HG02970 (cell line): ENCODE results near the gene POU3F1.
A peak's percentile ranks its signal among the peaks of the same experiment; 100 is the strongest.
"Not testable (repeated sequence)": the region's sequence is repeated elsewhere in the genome, so short reads cannot be mapped to it uniquely, and the experiment has no call there.

ENCODE experiments used
- ATAC-seq: cut with Tn5 transposase; IDR thresholded peaks from one replicate; pipeline ENCODE4 v1.9.1; 2021; ENCODE audit warnings: mild to moderate bottlenecking, moderate library complexity, moderate number of reproducible peaks; ENCODE audit not compliant: unreplicated experiment, low FRiP score

Gene POU3F1

GRCh38 chr1:38050397-38051078, 3.9 kb upstream of the POU3F1 start:
- ATAC-seq, result no peak

GRCh38 chr1:38047603-38048141, 1.1 kb upstream of the POU3F1 start:
- no peak for ATAC-seq

- peak; percentile 1 for ATAC-seq
These were observed 450 bp upstream of the POU3F1 start for GRCh38 chr1:38046884-38047602.

GRCh38 chr1:38045401-38046332, 926 bp downstream of the POU3F1 start:
- ATAC-seq, result peak; percentile 16

GRCh38 chr1:38044221-38045215, 2.1 kb downstream of the POU3F1 start:
- no peak for ATAC-seq

- ATAC-seq, result no peak
These were observed 3.4 kb downstream of the POU3F1 start for GRCh38 chr1:38043036-38043747.

- ATAC-seq, result no peak
These were observed 4.4 kb downstream of the POU3F1 start for GRCh38 chr1:38041936-38042834.

- ATAC-seq, result no peak
These were observed 7.1 kb downstream of the POU3F1 start for GRCh38 chr1:38039331-38040088.

- ATAC-seq, result no peak
These were observed 7.7 kb downstream of the POU3F1 start for GRCh38 chr1:38038861-38039260.

- no peak for ATAC-seq
These were observed 9.2 kb downstream of the POU3F1 start for GRCh38 chr1:38037221-38037939.

- ATAC-seq, result no peak
These were observed 11.7 kb downstream of the POU3F1 start for GRCh38 chr1:38034871-38035270.

- not testable (repeated sequence) for ATAC-seq
These were observed 13.6 kb downstream of the POU3F1 start for GRCh38 chr1:38032992-38033391.

- ATAC-seq, result no peak
These were observed 15.1 kb downstream of the POU3F1 start for GRCh38 chr1:38031513-38031866.

- no peak for ATAC-seq
These were observed 15.7 kb downstream of the POU3F1 start for GRCh38 chr1:38030596-38031512.

- ATAC-seq, result no peak
These were observed 16.7 kb downstream of the POU3F1 start for GRCh38 chr1:38029685-38030511.
